ENCODE measurements around the gene DPP4.

DPP4 gene

DNA sequence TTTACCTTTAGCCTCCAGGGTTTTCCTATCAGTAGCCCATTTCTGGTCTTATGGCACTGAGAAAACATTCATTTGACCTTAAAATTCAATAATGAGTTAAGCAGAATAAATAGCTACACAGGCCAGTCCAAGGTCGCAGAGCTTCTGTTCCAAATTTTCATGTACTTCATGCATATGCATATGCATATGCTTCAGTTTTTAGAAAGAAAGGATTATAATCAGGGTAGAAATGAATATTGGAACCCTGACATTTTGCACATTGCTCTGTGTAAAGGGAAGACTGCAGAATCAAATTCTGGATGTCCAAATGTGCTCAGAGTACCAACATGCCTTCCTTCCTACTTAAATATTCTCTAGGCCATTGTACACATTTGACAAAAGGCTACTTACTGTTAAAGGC lies 104.9 kb downstream of the DPP4 start:
- in situ Hi-C loops (cut with HindIII; ENCODE audit: low pct_ligation_motif_present, low sequenced_read_pairs): no loop called here
- H3K27ac ChIP-seq: no peak overlapping the region

DNA sequence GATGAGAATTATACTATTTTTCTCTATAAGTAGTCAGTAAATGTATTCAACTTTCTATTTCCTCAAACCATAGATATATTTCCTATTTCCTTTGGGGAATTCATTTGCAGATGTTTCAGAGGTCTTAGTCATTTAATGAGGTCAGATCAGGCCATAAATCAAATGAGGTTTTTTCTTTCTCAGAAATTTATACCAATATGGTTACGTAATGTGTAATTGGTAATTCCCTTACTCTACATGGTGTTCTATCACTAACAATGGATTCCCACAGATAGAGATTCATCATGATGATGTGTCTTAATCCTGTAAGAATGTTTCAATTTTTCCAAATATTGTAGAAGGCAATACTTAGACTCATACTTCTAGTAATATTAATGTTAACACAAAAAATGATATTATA lies 108.0 kb downstream of the DPP4 start:
- TF ChIP-seq, protein P1, sequence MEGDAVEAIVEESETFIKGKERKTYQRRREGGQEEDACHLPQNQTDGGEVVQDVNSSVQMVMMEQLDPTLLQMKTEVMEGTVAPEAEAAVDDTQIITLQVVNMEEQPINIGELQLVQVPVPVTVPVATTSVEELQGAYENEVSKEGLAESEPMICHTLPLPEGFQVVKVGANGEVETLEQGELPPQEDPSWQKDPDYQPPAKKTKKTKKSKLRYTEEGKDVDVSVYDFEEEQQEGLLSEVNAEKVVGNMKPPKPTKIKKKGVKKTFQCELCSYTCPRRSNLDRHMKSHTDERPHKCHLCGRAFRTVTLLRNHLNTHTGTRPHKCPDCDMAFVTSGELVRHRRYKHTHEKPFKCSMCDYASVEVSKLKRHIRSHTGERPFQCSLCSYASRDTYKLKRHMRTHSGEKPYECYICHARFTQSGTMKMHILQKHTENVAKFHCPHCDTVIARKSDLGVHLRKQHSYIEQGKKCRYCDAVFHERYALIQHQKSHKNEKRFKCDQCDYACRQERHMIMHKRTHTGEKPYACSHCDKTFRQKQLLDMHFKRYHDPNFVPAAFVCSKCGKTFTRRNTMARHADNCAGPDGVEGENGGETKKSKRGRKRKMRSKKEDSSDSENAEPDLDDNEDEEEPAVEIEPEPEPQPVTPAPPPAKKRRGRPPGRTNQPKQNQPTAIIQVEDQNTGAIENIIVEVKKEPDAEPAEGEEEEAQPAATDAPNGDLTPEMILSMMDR (IDR thresholded peaks at IDR 0.05; ENCODE audit: low read depth, low read length, missing control alignments): no peak

More for the DNA sequence above, 104.9 kb downstream of the DPP4 start:
- Histone ChIP-seq H3K4me3 (ENCODE audit: low read depth, low read length) (no peak overlapping the region), H3K27me3 (replicated peaks) (no peaks in the 10 kb centered on the region), H3K36me3 (replicated peaks) (no peaks in the 10 kb centered on the region)
- TF ChIP-seq, protein P1 (IDR thresholded peaks at IDR 0.05; ENCODE audit: low read depth, low read length, missing control alignments): no peak
- no peak for DNase-seq

DNA sequence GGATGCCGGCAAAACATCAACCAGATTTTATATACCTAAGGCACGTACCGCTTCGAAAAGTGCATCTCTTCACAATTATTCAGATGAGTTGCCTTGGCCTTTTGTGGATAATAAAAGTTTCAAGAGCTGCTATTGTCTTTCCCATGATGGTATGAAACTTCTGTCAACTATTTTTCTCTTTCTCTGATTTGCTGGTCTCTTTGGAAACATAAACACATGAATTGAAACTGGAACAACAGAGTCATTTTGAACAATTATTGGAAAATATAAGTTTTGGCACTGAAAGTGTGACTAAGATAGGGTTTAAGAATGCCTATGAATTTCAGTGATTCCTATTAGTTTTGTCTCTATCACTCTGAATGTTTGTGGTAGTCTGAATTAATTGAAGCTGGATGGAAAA lies 109.9 kb downstream of the DPP4 start:
- H3K27ac ChIP-seq: no peak overlapping the region
- H3K4me3 ChIP-seq (ENCODE audit: low read depth, low read length): no peak overlapping the region
- in situ Hi-C loops (cut with HindIII; ENCODE audit: low pct_ligation_motif_present, low sequenced_read_pairs): no loop called here
- H3K36me3 ChIP-seq (replicated peaks): no peaks in the 10 kb centered on the region
- TF ChIP-seq, protein P1 (IDR thresholded peaks at IDR 0.05; ENCODE audit: low read depth, low read length, missing control alignments): no peak
- no peaks in the 10 kb centered on the region for H3K27me3 ChIP-seq (replicated peaks)
- DNase-seq: no peak

More for the DNA sequence above, 108.0 kb downstream of the DPP4 start:
- H3K27ac ChIP-seq: no peak overlapping the region
- no peaks in the 10 kb centered on the region for H3K36me3 ChIP-seq (replicated peaks)
- in situ Hi-C loops (cut with HindIII; ENCODE audit: low pct_ligation_motif_present, low sequenced_read_pairs): no loop called here
- H3K4me3 ChIP-seq (ENCODE audit: low read depth, low read length): no peak overlapping the region
- no peak for DNase-seq
- H3K27me3 ChIP-seq (replicated peaks): no peaks in the 10 kb centered on the region

DNA sequence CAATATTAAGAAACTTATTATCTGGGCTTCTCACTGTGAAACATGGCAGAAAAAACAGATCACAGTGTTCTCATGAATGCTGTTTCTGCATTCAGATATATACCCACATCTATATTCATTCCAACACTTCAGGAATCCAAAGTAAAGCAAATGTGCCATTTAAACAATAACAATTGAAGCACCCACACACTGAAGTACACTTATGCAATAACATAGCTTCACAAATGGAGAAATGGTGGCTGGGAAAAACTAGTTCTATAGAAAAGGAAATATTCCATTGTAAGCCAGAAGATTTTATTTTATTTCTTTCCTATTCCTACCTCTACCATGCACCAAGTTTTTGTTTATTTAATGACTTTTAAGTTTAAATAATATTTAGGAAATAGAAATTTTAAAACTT lies 111.9 kb downstream of the DPP4 start:
- Histone ChIP-seq H3K36me3 (replicated peaks) (no peaks in the 10 kb centered on the region), H3K27ac (no peak overlapping the region), H3K27me3 (replicated peaks) (no peaks in the 10 kb centered on the region), H3K4me3 (ENCODE audit: low read depth, low read length) (no peak overlapping the region)
- in situ Hi-C loops (cut with HindIII; ENCODE audit: low pct_ligation_motif_present, low sequenced_read_pairs): no loop called here
- TF ChIP-seq, protein P1 (IDR thresholded peaks at IDR 0.05; ENCODE audit: low read depth, low read length, missing control alignments): no peak
- DNase-seq: no peak

DNA sequence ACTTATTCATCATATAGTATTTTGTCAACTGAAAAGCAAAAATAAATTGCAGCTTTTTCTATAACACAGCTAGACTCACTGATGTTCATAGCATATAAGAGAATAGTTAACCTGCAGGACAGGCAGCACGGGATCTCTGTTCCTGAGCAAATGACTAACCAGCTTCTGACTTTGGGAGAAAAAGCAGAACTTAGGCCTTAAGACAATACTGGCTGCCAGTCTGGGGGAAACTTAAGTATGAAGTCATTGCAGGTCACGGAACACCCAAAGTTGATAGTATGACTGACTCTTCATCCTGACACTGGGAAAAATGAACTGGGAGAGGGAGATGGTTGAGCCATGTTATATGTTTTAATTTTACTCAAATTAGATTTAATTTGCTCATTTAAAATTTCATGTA lies 113.0 kb downstream of the DPP4 start:
- TF ChIP-seq, protein P1 (IDR thresholded peaks at IDR 0.05; ENCODE audit: low read depth, low read length, missing control alignments): no peak
- no peak for DNase-seq
- in situ Hi-C loops (cut with HindIII; ENCODE audit: low pct_ligation_motif_present, low sequenced_read_pairs): no loop called here
- Histone ChIP-seq H3K36me3 (replicated peaks) (no peaks in the 10 kb centered on the region), H3K4me3 (ENCODE audit: low read depth, low read length) (no peak overlapping the region), H3K27me3 (replicated peaks) (no peaks in the 10 kb centered on the region), H3K27ac (no peak overlapping the region)

DNA sequence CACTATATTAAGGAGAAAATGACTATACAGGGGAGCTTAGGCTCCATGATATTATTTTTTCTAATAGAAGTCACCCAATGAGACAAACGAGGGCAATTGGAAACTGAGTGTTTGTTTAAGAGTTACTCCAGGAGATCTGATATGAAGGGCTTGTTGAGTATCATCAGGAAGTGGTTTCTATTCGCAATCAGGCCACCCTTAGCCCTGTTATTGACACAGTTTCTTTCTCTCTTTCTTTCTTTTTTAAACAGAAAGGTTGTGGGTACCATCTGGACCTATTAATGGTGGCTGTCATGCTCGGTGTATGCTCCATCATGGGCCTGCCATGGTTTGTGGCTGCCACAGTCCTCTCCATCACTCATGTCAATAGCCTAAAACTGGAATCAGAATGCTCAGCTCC lies 117.3 kb downstream of the DPP4 start:
- Histone ChIP-seq H3K36me3 (replicated peaks) (no peaks in the 10 kb centered on the region), H3K4me3 (ENCODE audit: low read depth, low read length) (no peak overlapping the region), H3K27ac (no peak overlapping the region), H3K27me3 (replicated peaks) (no peaks in the 10 kb centered on the region)
- in situ Hi-C loops (cut with HindIII; ENCODE audit: low pct_ligation_motif_present, low sequenced_read_pairs): no loop called here
- no peak for DNase-seq
- TF ChIP-seq, protein P1 (IDR thresholded peaks at IDR 0.05; ENCODE audit: low read depth, low read length, missing control alignments): no peak
